Natural killer cell (primary cell): ENCODE data around the gene ZC3H12C. TPM values are rescaled to one million over a fixed set of nuclear protein-coding genes. Genes with fewer than 3 reads are reported as not detected.
A peak's percentile ranks its signal among the peaks of the same experiment; 100 is the strongest.
"Not testable (repeated sequence)": the region's sequence is repeated elsewhere in the genome, so short reads cannot be mapped to it uniquely, and the experiment has no call there.

Experiments
- ATAC-seq, 3 donors: fragments of 150-1000 bp in 2 of 3; fragments of 200-7000 bp in 1 of 3; cut with Tn5 transposase; 1 replicate in 1 of 3; 2 replicates in 2 of 3; pipeline ENCODE4 v1.10.0; 2021; ENCODE audit warnings: mild to moderate bottlenecking in 2 of 3, moderate library complexity in 2 of 3
- DNase-seq, 2 donors: peaks; one replicate each; pipeline versions ENCODE4 v3.0.0 to v3.0.0-alpha.2; 2013 to 2021; ENCODE audit warnings: mixed read lengths in 1 of 2
- H3K27ac ChIP-seq: one replicate; pipeline ENCODE4 v1.5.1; 2013; ENCODE audit warnings: mild to moderate bottlenecking, low read length
- H3K27me3 ChIP-seq: one replicate; pipeline ENCODE4 v1.6.1; 2013; ENCODE audit warnings: low read length; ENCODE audit not compliant: control insufficient read depth, insufficient read depth
- H3K36me3 ChIP-seq: one replicate; pipeline ENCODE4 v1.6.1; 2013; ENCODE audit warnings: low read length; ENCODE audit not compliant: control insufficient read depth, insufficient read depth
- H3K4me1 ChIP-seq: one replicate; pipeline ENCODE4 v1.6.1; 2013; ENCODE audit warnings: low read length; ENCODE audit not compliant: control insufficient read depth, insufficient read depth
- H3K4me3 ChIP-seq: one replicate; pipeline ENCODE4 v1.5.1; 2013; ENCODE audit warnings: low read length
- H3K9me3 ChIP-seq: one replicate; pipeline ENCODE4 v1.6.1; 2013; ENCODE audit warnings: low read length; ENCODE audit not compliant: control insufficient read depth, insufficient read depth
- H3K27ac Mint-ChIP-seq, 2 donors: one replicate each; pipeline ENCODE4 v1.8.0; 2022; ENCODE audit warnings: mild to moderate bottlenecking in 2 of 2, mixed read lengths in 2 of 2, moderate library complexity in 1 of 2
- H3K27me3 Mint-ChIP-seq, 2 donors: one replicate each; pipeline ENCODE4 v1.8.0; 2022; ENCODE audit warnings: low read depth in 2 of 2, mixed read lengths in 2 of 2
- H3K36me3 Mint-ChIP-seq: one replicate; pipeline ENCODE4 v1.8.0; 2022; ENCODE audit warnings: mixed read lengths
- H3K4me1 Mint-ChIP-seq, 2 donors: one replicate each; pipeline ENCODE4 v1.8.0; 2022; ENCODE audit warnings: mixed read lengths in 2 of 2
- H3K4me3 Mint-ChIP-seq: one replicate; pipeline ENCODE4 v1.8.0; 2022; ENCODE audit warnings: mild to moderate bottlenecking, moderate library complexity, mixed read lengths
- H3K9me3 Mint-ChIP-seq, 2 donors: one replicate each; pipeline ENCODE4 v1.8.0; 2022; ENCODE audit warnings: mixed read lengths in 2 of 2
- CTCF ChIP-seq: fragments of 200-600 bp; IDR thresholded peaks from one replicate; pipeline ENCODE4 v1.8.0; 2022; ENCODE audit warnings: antibody characterized with exemption
- WGBS: methylation state at CpG from one replicate; pipeline ENCODE4 v1.1.7; 2013; ENCODE audit warnings: missing lambda C conversion rate; ENCODE audit not compliant: insufficient coverage; 5-methylcytosine and 5-hydroxymethylcytosine counted together
- intact Hi-C: fragments of 100-400 bp; cut with micrococcal nuclease; formaldehyde crosslinking; loops from one replicate; pipeline ENCODE4 v1.14.2; 2022
- total RNA-seq, 4 donors: library from RNA; stranded (reverse); fragments of 120-200 nt in 1 of 4; gene quantifications; one replicate each; pipeline versions ENCODE4 v1.2.3 to v1.2.4, GENCODE V29; 2013 to 2022

The ZC3H12C gene
- total RNA-seq, 3 donors from 2014 or later (not counting 1 experiment from before 2014, with no cell fraction given), result 0.16 to 0.45 TPM; not detected in 1

- WGBS, result 97% methylated on average over 6 of the region's 6 CpGs
- no peak overlapping the region for H3K4me3 ChIP-seq
- H3K27ac ChIP-seq, result no peak overlapping the region
- ATAC-seq (no peak), DNase-seq (no peak)
- Mint-ChIP-seq H3K27me3 (peaks cover 0 to 8% of the 10 kb centered on the region in 2 donors), H3K9me3 (no peaks in the 10 kb centered on the region), H3K36me3 (no peaks in the 10 kb centered on the region), H3K27ac (no peak overlapping the region), H3K4me1 (no peaks in the 10 kb centered on the region), H3K4me3 (no peak overlapping the region)
- no peaks in the 10 kb centered on the region for H3K4me1 ChIP-seq
- TF ChIP-seq CTCF, result no peak
- H3K27me3 ChIP-seq, result no peaks in the 10 kb centered on the region
- H3K9me3 ChIP-seq, result no peaks in the 10 kb centered on the region
- H3K36me3 ChIP-seq, result no peaks in the 10 kb centered on the region
- intact Hi-C loops, result no loop called here
Measured at GRCh38 chr11:110207123-110207522, 113.9 kb downstream of the ZC3H12C start.

- H3K27me3 Mint-ChIP-seq, H3K27ac Mint-ChIP-seq, ATAC-seq, H3K27me3 ChIP-seq, H3K9me3 Mint-ChIP-seq, H3K36me3 ChIP-seq, intact Hi-C loops, H3K4me1 ChIP-seq, H3K27ac ChIP-seq, H3K4me1 Mint-ChIP-seq, H3K36me3 Mint-ChIP-seq, H3K4me3 ChIP-seq, H3K9me3 ChIP-seq: not testable (repeated sequence)
- H3K4me3 Mint-ChIP-seq, result peak overlapping the region; percentile 57
- peak in 1 of 2 donors; percentile 22 for DNase-seq
- WGBS, result 89% methylated on average over 13 of the region's 29 CpGs
Measured at GRCh38 chr11:110208678-110209312, 115.6 kb downstream of the ZC3H12C start.

GRCh38 chr11:110209313-110209694, 116.1 kb downstream of the ZC3H12C start:
- H3K9me3 Mint-ChIP-seq, result not testable (repeated sequence)

GRCh38 chr11:110217223-110217877, 124.2 kb downstream of the ZC3H12C start:
- 90% methylated on average over 8 of the region's 12 CpGs for WGBS
- no peak overlapping the region for H3K4me3 ChIP-seq
- H3K9me3 Mint-ChIP-seq, result no peaks in the 10 kb centered on the region
- no peaks in the 10 kb centered on the region for H3K27me3 ChIP-seq
- no peak overlapping the region for H3K4me3 Mint-ChIP-seq
- H3K4me1 ChIP-seq, result no peaks in the 10 kb centered on the region
- H3K27ac Mint-ChIP-seq, result no peak overlapping the region
- intact Hi-C loops, result no loop called here
- H3K27me3 Mint-ChIP-seq, result no peaks in the 10 kb centered on the region
- H3K36me3 ChIP-seq, result no peaks in the 10 kb centered on the region
- H3K36me3 Mint-ChIP-seq, result peaks cover 6% of the 10 kb centered on the region
- no peaks in the 10 kb centered on the region for H3K4me1 Mint-ChIP-seq
- no peak for DNase-seq
- H3K9me3 ChIP-seq, result no peaks in the 10 kb centered on the region
- peak in 1 of 3 donors; percentile 24 for ATAC-seq
- no peak overlapping the region for H3K27ac ChIP-seq
- TF ChIP-seq CTCF, result no peak

More at GRCh38 chr11:110209313-110209694, 116.1 kb downstream of the ZC3H12C start:
- H3K9me3 ChIP-seq, H3K27me3 Mint-ChIP-seq, H3K4me1 ChIP-seq, H3K27ac Mint-ChIP-seq, H3K36me3 Mint-ChIP-seq, ATAC-seq, intact Hi-C loops, H3K36me3 ChIP-seq, H3K27me3 ChIP-seq, H3K4me3 ChIP-seq, H3K27ac ChIP-seq, DNase-seq, H3K4me1 Mint-ChIP-seq: not testable (repeated sequence)
- 20% methylated on average over 1 of the region's 14 CpGs for WGBS
- peak overlapping the region; percentile 57 for H3K4me3 Mint-ChIP-seq
